Right ventricle myocardium inferior (tissue), 1 donor: ENCODE data around the gene ZBTB7C. TPM values are rescaled to one million over a fixed set of nuclear protein-coding genes. Genes with fewer than 3 reads are reported as not detected.

Source experiments
- ATAC-seq: fragments of 200-7000 bp; cut with Tn5 transposase; one replicate; pipeline ENCODE4 v1.9.1; 2020; ENCODE audit warnings: mild to moderate bottlenecking, moderate library complexity
- DNase-seq: peaks from one replicate; pipeline ENCODE4 v3.0.0; 2021; ENCODE audit errors: missing footprints
- intact Hi-C: fragments of 100-400 bp; cut with DNase I; formaldehyde crosslinking; loops from one replicate; pipeline ENCODE4 v1.11.0; 2022
- total RNA-seq: library from RNA; stranded (reverse); fragmentation: NEBNext Ultra II Directional; extraction: Animal tissue kit (Norgen Biotek cat#: 25700); gene quantifications from one replicate; pipeline ENCODE4 v1.2.1, GENCODE V29; 2021
- donor health status: DM: no; HTN: yes; CAD: no; lungs with severe emphysema.

The ZBTB7C gene
- total RNA-seq, 1 donor from 2014 or later, result 3.2 TPM

- ATAC-seq (no peak), DNase-seq (no peak)
- intact Hi-C loops, result no loop called here
Measured at GRCh38 chr18:48422947-48423378, 13.8 kb upstream of the ZBTB7C start.

- intact Hi-C loops, result no loop called here
- no peak for DNase-seq
- no peak for ATAC-seq
Measured at GRCh38 chr18:48419277-48420022, 10.3 kb upstream of the ZBTB7C start.

- intact Hi-C loops, result no loop called here
- ATAC-seq, result peak; percentile 56
- DNase-seq, result no peak
Measured at GRCh38 chr18:48418539-48419276, 9.5 kb upstream of the ZBTB7C start.

GRCh38 chr18:48417985-48418384 is 8.8 kb upstream of the ZBTB7C start:
- DNase-seq (no peak), ATAC-seq (no peak)
- intact Hi-C loops, result no loop called here

- ATAC-seq (no peak), DNase-seq (no peak)
- intact Hi-C loops, result no loop called here
Measured at GRCh38 chr18:48413342-48413741, 4.2 kb upstream of the ZBTB7C start.

GRCh38 chr18:48412339-48412929 is 3.3 kb upstream of the ZBTB7C start:
- ATAC-seq, result no peak
- DNase-seq, result no peak
- intact Hi-C loops, result no loop called here

GRCh38 chr18:48410095-48410920 is 1.1 kb upstream of the ZBTB7C start:
- DNase-seq (peak; percentile 94), ATAC-seq (peak; percentile 99)
- intact Hi-C loops, result no loop called here

- intact Hi-C loops, result no loop called here
- DNase-seq (no peak), ATAC-seq (peak; percentile 56)
Measured at GRCh38 chr18:48409591-48410094, 460 bp upstream of the ZBTB7C start.

GRCh38 chr18:48408111-48408726 is 964 bp downstream of the ZBTB7C start:
- no peak for DNase-seq
- intact Hi-C loops, result no loop called here
- no peak for ATAC-seq

- DNase-seq (no peak), ATAC-seq (no peak)
- intact Hi-C loops, result no loop called here
Measured at GRCh38 chr18:48407358-48407757, 1.8 kb downstream of the ZBTB7C start.

GRCh38 chr18:48405978-48406377 is 3.2 kb downstream of the ZBTB7C start:
- ATAC-seq (no peak), DNase-seq (no peak)
- intact Hi-C loops, result no loop called here

GRCh38 chr18:48404716-48405507 is 4.3 kb downstream of the ZBTB7C start:
- intact Hi-C loops, result no loop called here
- ATAC-seq, result no peak
- DNase-seq, result no peak

- ATAC-seq (peak; percentile 40), DNase-seq (no peak)
- intact Hi-C loops, result no loop called here
Measured at GRCh38 chr18:48402953-48403352, 6.2 kb downstream of the ZBTB7C start.

GRCh38 chr18:48399303-48400075 is 9.7 kb downstream of the ZBTB7C start:
- DNase-seq, result no peak
- no peak for ATAC-seq
- intact Hi-C loops, result no loop called here

GRCh38 chr18:48398074-48398473 is 11.1 kb downstream of the ZBTB7C start:
- no peak for ATAC-seq
- intact Hi-C loops, result no loop called here
- DNase-seq, result no peak

GRCh38 chr18:48397021-48397420 is 12.2 kb downstream of the ZBTB7C start:
- DNase-seq, result no peak
- intact Hi-C loops, result no loop called here
- no peak for ATAC-seq

GRCh38 chr18:48396561-48396960 is 12.6 kb downstream of the ZBTB7C start:
- ATAC-seq (no peak), DNase-seq (no peak)
- intact Hi-C loops, result no loop called here
